Neuronal stem cell (in vitro differentiated cells): ENCODE data around the gene ASTL.

Experiments used
- DNase-seq: peaks from one replicate; pipeline ENCODE4 v3.0.0-alpha.2; 2013; ENCODE audit warnings: low spot score
- H2AFZ ChIP-seq: one replicate; pipeline ENCODE4 v1.6.1; 2013; ENCODE audit warnings: mild to moderate bottlenecking, low read length, inconsistent platforms
- H2AK5ac ChIP-seq: 2 replicates; pipeline ENCODE4 v1.6.1; 2013; ENCODE audit warnings: low read depth, mild to moderate bottlenecking, inconsistent platforms, low read length, moderate library complexity, mixed read lengths
- H2BK120ac ChIP-seq: 2 replicates; pipeline ENCODE4 v1.6.1; 2013; ENCODE audit warnings: low read depth, mild to moderate bottlenecking, inconsistent platforms, low read length, moderate library complexity, mixed read lengths
- H2BK12ac ChIP-seq: one replicate; pipeline ENCODE4 v1.6.1; 2013; ENCODE audit warnings: low read length, inconsistent platforms
- H2BK15ac ChIP-seq: 2 replicates; pipeline ENCODE4 v1.6.1; 2013; ENCODE audit warnings: mild to moderate bottlenecking, low read length, inconsistent platforms, mixed read lengths
- H2BK5ac ChIP-seq: one replicate; pipeline ENCODE4 v1.6.1; 2013; ENCODE audit warnings: inconsistent platforms, mild to moderate bottlenecking, low read length, moderate library complexity
- H3K14ac ChIP-seq: one replicate; pipeline ENCODE4 v1.6.1; 2013; ENCODE audit warnings: low read length, inconsistent platforms
- H3K18ac ChIP-seq: 2 replicates; pipeline ENCODE4 v1.6.1; 2013; ENCODE audit warnings: low read length, inconsistent platforms
- H3K23ac ChIP-seq: 2 replicates; pipeline ENCODE4 v1.6.1; 2013; ENCODE audit warnings: low read depth, mild to moderate bottlenecking, mixed read lengths, low read length, inconsistent platforms; ENCODE audit not compliant: poor library complexity
- H3K27ac ChIP-seq: replicated peaks from 3 replicates; pipeline ENCODE4 v1.5.1; 2013; ENCODE audit warnings: low read length, inconsistent platforms
- H3K27me3 ChIP-seq, 3 experiments: 2 replicates each; pipeline ENCODE4 v1.6.1; 2013; ENCODE audit warnings: low read length in 3 of 3, mild to moderate bottlenecking in 2 of 3, inconsistent platforms in 1 of 3, low read depth in 1 of 3, mixed read lengths in 1 of 3, moderate library complexity in 1 of 3; ENCODE audit not compliant: control insufficient read depth in 3 of 3, insufficient read depth in 3 of 3
- H3K36me3 ChIP-seq, 2 donors: replicated peaks in 1 of 2; 2 replicates each; pipeline ENCODE4 v1.6.1; 2013; ENCODE audit warnings: low read length in 2 of 2; ENCODE audit not compliant: control insufficient read depth in 2 of 2, insufficient read depth in 2 of 2
- H3K4ac ChIP-seq: 2 replicates; pipeline ENCODE4 v1.6.1; 2013; ENCODE audit warnings: inconsistent platforms, mild to moderate bottlenecking, low read length, moderate library complexity
- H3K4me1 ChIP-seq, 2 donors: 1 replicate in 1 of 2; 2 replicates in 1 of 2; pipeline ENCODE4 v1.6.1; 2013; ENCODE audit warnings: low read length in 2 of 2, low read depth in 1 of 2; ENCODE audit not compliant: control insufficient read depth in 2 of 2, insufficient read depth in 1 of 2
- H3K4me2 ChIP-seq: one replicate; pipeline ENCODE4 v1.6.1; 2013; ENCODE audit warnings: mild to moderate bottlenecking, low read length, inconsistent platforms; ENCODE audit not compliant: insufficient read depth, poor library complexity, severe bottlenecking
- H3K4me3 ChIP-seq, 2 donors: 2 replicates each; pipeline ENCODE4 v1.5.1; 2013; ENCODE audit warnings: low read length in 2 of 2, mild to moderate bottlenecking in 2 of 2, inconsistent platforms in 1 of 2, moderate library complexity in 1 of 2
- H3K79me1 ChIP-seq: one replicate; pipeline ENCODE4 v1.6.1; 2013; ENCODE audit warnings: low read depth, mild to moderate bottlenecking, inconsistent platforms, low read length, moderate library complexity
- H3K9ac ChIP-seq: one replicate; pipeline ENCODE4 v1.6.1; 2013; ENCODE audit warnings: mild to moderate bottlenecking, low read depth, low read length, inconsistent platforms; ENCODE audit not compliant: poor library complexity
- H3K9me3 ChIP-seq, 2 donors: replicated peaks in 1 of 2; 2 replicates each; pipeline versions ENCODE3 to v1.6.1; 2013; ENCODE audit warnings: low read length in 2 of 2, mild to moderate bottlenecking in 2 of 2, inconsistent platforms in 1 of 2, low read depth in 1 of 2, mixed read lengths in 1 of 2, moderate library complexity in 1 of 2; ENCODE audit not compliant: control insufficient read depth in 2 of 2, insufficient read depth in 1 of 2
- H4K8ac ChIP-seq: one replicate; pipeline ENCODE4 v1.6.1; 2013; ENCODE audit warnings: low read depth, mild to moderate bottlenecking, inconsistent platforms, low read length, moderate library complexity
- H4K91ac ChIP-seq: one replicate; pipeline ENCODE4 v1.6.1; 2013; ENCODE audit warnings: low read length, low read depth, mild to moderate bottlenecking, inconsistent platforms; ENCODE audit not compliant: poor library complexity
- WGBS, 2 donors: extraction: QIAGEN DNeasy Blood & Tissue Kit; methylation state at CpG; one replicate each; pipeline ENCODE4 v1.1.7; 2013; ENCODE audit warnings: missing lambda C conversion rate in 2 of 2, mixed read lengths in 1 of 2; ENCODE audit not compliant: insufficient read length in 2 of 2, insufficient replicate concordance in 1 of 2; ENCODE audit errors: extremely low coverage in 2 of 2; 5-methylcytosine and 5-hydroxymethylcytosine counted together

ASTL gene

GRCh38 chr2:96150791-96151594, 12.7 kb upstream of the ASTL start:
- Histone ChIP-seq H3K4ac (no peak overlapping the region), H2BK120ac (no peak overlapping the region), H2BK15ac (peak overlapping the region; percentile 64), H3K9me3 (no peaks in the 10 kb centered on the region), H3K27me3 (peaks cover 0 to 35% (median 9%) of the 10 kb centered on the region in 3 experiments), H2BK5ac (peak overlapping the region; percentile 30), H3K27ac (no peak overlapping the region), H4K8ac (no peak overlapping the region), H3K23ac (no peak overlapping the region), H3K79me1 (no peaks in the 10 kb centered on the region), H3K36me3 (no peaks in the 10 kb centered on the region), H4K91ac (no peak overlapping the region), H2AK5ac (peak overlapping the region; percentile 59), H3K4me1 (peaks cover 25 to 36% of the 10 kb centered on the region in 2 donors), H2AFZ (no peak overlapping the region), H3K14ac (no peak overlapping the region), H3K9ac (no peak overlapping the region), H3K18ac (peak overlapping the region; percentile 16), H2BK12ac (no peak overlapping the region), H3K4me3 (no peak overlapping the region), H3K4me2 (no peak overlapping the region)
- no peak for DNase-seq
- no CpG with 5 or more reads among the region's 14 CpGs for WGBS, 2 donors

- no peak for DNase-seq
Measured at GRCh38 chr2:96150007-96150640, 11.8 kb upstream of the ASTL start.

DNA sequence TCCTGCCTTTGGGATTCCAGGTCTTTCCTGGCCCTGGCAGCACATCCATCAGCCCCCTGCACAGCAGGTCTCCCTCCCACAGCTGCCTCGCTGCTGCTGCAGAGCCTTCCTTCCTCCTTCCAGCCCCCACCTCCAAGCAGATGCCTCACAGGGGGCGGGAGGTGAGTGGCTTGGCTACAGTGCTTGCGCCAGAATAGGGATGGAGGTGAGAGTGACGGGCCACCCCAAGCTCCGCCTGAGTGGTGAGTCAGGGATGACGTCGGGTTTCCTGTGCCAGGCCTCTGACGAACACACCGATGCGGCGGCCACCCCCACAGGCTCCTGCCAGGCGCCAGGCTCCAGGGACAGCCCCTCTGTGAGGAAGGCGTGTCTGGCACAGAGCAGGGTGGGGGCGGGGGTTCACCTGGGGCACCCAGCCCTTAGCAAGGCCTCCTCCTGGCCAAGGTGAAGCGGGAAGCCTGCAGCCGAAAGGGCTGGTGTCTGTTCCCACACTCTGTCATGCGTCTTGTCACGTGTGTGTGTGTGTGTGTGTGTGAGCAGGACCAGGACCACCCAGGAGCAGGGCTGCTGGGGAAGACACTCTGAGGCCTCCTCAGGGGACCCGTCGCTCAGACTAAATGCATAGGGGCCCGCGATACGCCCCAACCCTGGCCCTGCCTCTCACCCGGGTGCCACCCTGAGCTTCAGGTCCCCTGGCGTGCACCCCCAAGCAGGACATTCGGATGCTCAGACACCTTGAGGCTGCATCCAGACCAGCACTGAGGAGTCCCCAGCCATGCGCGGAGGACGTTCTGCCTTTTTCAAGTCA, 10.3 kb upstream of the ASTL start:
- Histone ChIP-seq H3K9me3 (no peaks in the 10 kb centered on the region), H3K9ac (peak overlapping the region; percentile 71), H2AFZ (peak overlapping the region; percentile 91), H3K27me3 (peaks cover 6 to 58% (median 29%) of the 10 kb centered on the region in 3 experiments), H3K27ac (no peak overlapping the region), H3K4me2 (no peak overlapping the region), H2BK5ac (no peak overlapping the region), H3K4me3 (no peak overlapping the region), H4K91ac (peak overlapping the region; percentile 27), H2BK120ac (no peak overlapping the region), H2AK5ac (peak overlapping the region; percentile 77), H2BK15ac (peak overlapping the region; percentile 39), H3K14ac (no peak overlapping the region), H2BK12ac (peak overlapping the region; percentile 88), H3K18ac (peak overlapping the region; percentile 89), H3K4me1 (peaks cover 35 to 36% of the 10 kb centered on the region in 2 donors), H3K79me1 (peaks cover 4% of the 10 kb centered on the region), H3K23ac (peak overlapping the region; percentile 46), H3K4ac (no peak overlapping the region), H4K8ac (no peak overlapping the region), H3K36me3 (no peaks in the 10 kb centered on the region)
- WGBS, 2 donors: no CpG with 5 or more reads among the region's 29 CpGs
- DNase-seq: peak; percentile 48

More at GRCh38 chr2:96150007-96150640, 11.8 kb upstream of the ASTL start:
- no peak overlapping the region for H3K4me3 ChIP-seq
- no peak overlapping the region for H4K91ac ChIP-seq
- H3K79me1 ChIP-seq: no peaks in the 10 kb centered on the region
- no peak overlapping the region for H2BK5ac ChIP-seq
- H3K14ac ChIP-seq: no peak overlapping the region
- no peak overlapping the region for H2BK120ac ChIP-seq
- no peak overlapping the region for H3K4ac ChIP-seq
- H4K8ac ChIP-seq: no peak overlapping the region
- no peak overlapping the region for H3K4me2 ChIP-seq
- no peak overlapping the region for H3K18ac ChIP-seq
- peak overlapping the region; percentile 75 for H2BK12ac ChIP-seq
- WGBS, 2 donors: no CpG with 5 or more reads among the region's 6 CpGs
- H3K27ac ChIP-seq: no peak overlapping the region
- no peaks in the 10 kb centered on the region for H3K9me3 ChIP-seq
- peak overlapping the region; percentile 60 for H2AK5ac ChIP-seq
- peaks cover 2 to 43% (median 18%) of the 10 kb centered on the region in 3 experiments for H3K27me3 ChIP-seq
- no peak overlapping the region for H3K9ac ChIP-seq
- H3K36me3 ChIP-seq: no peaks in the 10 kb centered on the region
- no peak overlapping the region for H3K23ac ChIP-seq
- H2BK15ac ChIP-seq: no peak overlapping the region
- no peak overlapping the region for H2AFZ ChIP-seq
- H3K4me1 ChIP-seq: peaks cover 29 to 37% of the 10 kb centered on the region in 2 donors
